HepG2 (cell line): ENCODE data around the gene SBNO2. TPM values are rescaled to one million over a fixed set of nuclear protein-coding genes. Genes with fewer than 3 reads are reported as not detected.

ENCODE experiments used
- ARNT ChIP-seq: fragments of 450-650 bp; IDR thresholded peaks from 2 replicates; pipeline ENCODE4 v1.6.1; 2017
- CBX2 ChIP-seq, 2 experiments: fragments of 200-600 bp in 1 of 2; sonication (generic); formaldehyde crosslinking in 1 of 2; IDR thresholded peaks; 2 replicates each; pipeline versions ENCODE4 v1.7.0 to v1.8.1; 2018 to 2022; ENCODE audit warnings: low read depth in 2 of 2, low read length in 1 of 2, mild to moderate bottlenecking in 1 of 2, missing genetic modification reagents in 1 of 2
- CEBPG ChIP-seq: IDR thresholded peaks from 2 replicates; pipeline ENCODE4 v1.6.1; 2016
- FOSL2 ChIP-seq: sonication (generic); formaldehyde crosslinking; IDR thresholded peaks from 2 replicates; pipeline ENCODE4 v1.4.0; 2020; ENCODE audit warnings: missing genetic modification reagents
- HOXA9 ChIP-seq: sonication (generic); formaldehyde crosslinking; IDR thresholded peaks from 2 replicates; pipeline ENCODE4 v1.8.1; 2022; ENCODE audit warnings: missing genetic modification reagents, mild to moderate bottlenecking, moderate library complexity, borderline replicate concordance
- KDM2A ChIP-seq: sonication (generic); formaldehyde crosslinking; IDR thresholded peaks from 2 replicates; pipeline ENCODE4 v1.4.0; 2020; ENCODE audit warnings: low read depth, missing genetic modification reagents, borderline replicate concordance
- LRRFIP1 ChIP-seq: sonication (generic); formaldehyde crosslinking; conservative IDR thresholded peaks from 2 replicates; pipeline ENCODE4 v1.4.0; 2020; ENCODE audit warnings: missing genetic modification reagents
- MBD4 ChIP-seq: IDR thresholded peaks from 2 replicates; pipeline ENCODE4 v1.6.1; 2012; ENCODE audit warnings: low read length, inconsistent platforms, borderline replicate concordance
- PAF1 ChIP-seq: IDR thresholded peaks from 2 replicates; pipeline ENCODE4 v1.6.1; 2016; ENCODE audit warnings: missing genetic modification reagents, missing compliant biosample characterization
- RBM22 ChIP-seq: fragments of 200-400 bp; formaldehyde crosslinking; optimal IDR thresholded peaks from 2 replicates; pipeline ENCODE3; 2017; ENCODE audit warnings: mild to moderate bottlenecking, low read length, moderate library complexity
- ZNF205 ChIP-seq: IDR thresholded peaks from 2 replicates; pipeline ENCODE4 v1.6.1; 2018; ENCODE audit warnings: missing biosample characterization, missing genetic modification reagents
- ZNF292 ChIP-seq: sonication (generic); formaldehyde crosslinking; IDR thresholded peaks from 2 replicates; pipeline ENCODE4 v1.8.1; 2022; ENCODE audit warnings: mild to moderate bottlenecking, low read depth, missing genetic modification reagents, borderline replicate concordance
- ZNF296 ChIP-seq: sonication (generic); formaldehyde crosslinking; conservative IDR thresholded peaks from 2 replicates; pipeline ENCODE4 v1.5.0; 2020; ENCODE audit warnings: mild to moderate bottlenecking, missing genetic modification reagents
- ZNF382 ChIP-seq: sonication (generic); formaldehyde crosslinking; IDR thresholded peaks from 2 replicates; pipeline ENCODE4 v1.5.0; 2020; ENCODE audit warnings: missing genetic modification reagents, mild to moderate bottlenecking, borderline replicate concordance
- ZNF496 ChIP-seq: sonication (generic); formaldehyde crosslinking; IDR thresholded peaks from 2 replicates; pipeline ENCODE4 v1.8.1; 2023; ENCODE audit warnings: mild to moderate bottlenecking, moderate library complexity, missing genetic modification reagents; ENCODE audit not compliant: insufficient replicate concordance
- ZNF670 ChIP-seq: sonication (generic); formaldehyde crosslinking; IDR thresholded peaks from 2 replicates; pipeline ENCODE4 v1.8.0; 2022; ENCODE audit warnings: mild to moderate bottlenecking, missing genetic modification reagents, borderline replicate concordance
- ZNF724P ChIP-seq: sonication (generic); formaldehyde crosslinking; IDR thresholded peaks from 2 replicates; pipeline ENCODE4 v1.8.0; 2022; ENCODE audit warnings: missing genetic modification reagents, borderline replicate concordance
- ZNF792 ChIP-seq: IDR thresholded peaks from 2 replicates; pipeline ENCODE4 v1.6.1; 2016
- polyA plus RNA-seq, 8 experiments: library from polyadenylated mRNA; depleted of rRNA in 3 of 8; stranded (reverse) in 7 of 8; unstranded in 1 of 8; fragments of >200 nt; fragmentation: Illumina TruSeq in 4 of 8; extraction: Trizol in 4 of 8; gene quantifications; 2 replicates each; pipeline versions ENCODE4 v1.2.1 to v1.2.3, GENCODE V29; 2011 to 2016; ENCODE audit warnings: low read depth in 4 of 8, missing spikeins in 1 of 8, mixed read lengths in 1 of 8; ENCODE audit not compliant: insufficient read depth in 1 of 8
- total RNA-seq, 5 experiments: library from RNA; depleted of rRNA; stranded (reverse); fragments of >200 nt; fragmentation: Illumina TruSeq; extraction: Trizol; gene quantifications; 2 replicates each; pipeline ENCODE4 v1.2.3, GENCODE V29; 2016; ENCODE audit warnings: low read depth in 1 of 5
- TF ChIP-seq, protein P1 (sequence below): sonication (generic); formaldehyde crosslinking; IDR thresholded peaks from 2 replicates; pipeline ENCODE4 v1.5.0; 2020; ENCODE audit warnings: missing genetic modification reagents, mild to moderate bottlenecking, borderline replicate concordance
- TF ChIP-seq, protein P2 (sequence below): sonication (generic); formaldehyde crosslinking; IDR thresholded peaks from 2 replicates; pipeline ENCODE4 v1.8.0; 2022; ENCODE audit warnings: mild to moderate bottlenecking, missing genetic modification reagents; ENCODE audit not compliant: insufficient replicate concordance
- TF ChIP-seq, protein P3 (sequence below): IDR thresholded peaks from 2 replicates; pipeline ENCODE4 v1.6.1; 2016

SBNO2 gene
- total and polyA plus RNA-seq, 2 of the 13 experiments (the other 11 are each of a cell fraction or from before 2014, with no cell fraction given) = 8.6 to 10.4 TPM

- TF ChIP-seq, protein P1, sequence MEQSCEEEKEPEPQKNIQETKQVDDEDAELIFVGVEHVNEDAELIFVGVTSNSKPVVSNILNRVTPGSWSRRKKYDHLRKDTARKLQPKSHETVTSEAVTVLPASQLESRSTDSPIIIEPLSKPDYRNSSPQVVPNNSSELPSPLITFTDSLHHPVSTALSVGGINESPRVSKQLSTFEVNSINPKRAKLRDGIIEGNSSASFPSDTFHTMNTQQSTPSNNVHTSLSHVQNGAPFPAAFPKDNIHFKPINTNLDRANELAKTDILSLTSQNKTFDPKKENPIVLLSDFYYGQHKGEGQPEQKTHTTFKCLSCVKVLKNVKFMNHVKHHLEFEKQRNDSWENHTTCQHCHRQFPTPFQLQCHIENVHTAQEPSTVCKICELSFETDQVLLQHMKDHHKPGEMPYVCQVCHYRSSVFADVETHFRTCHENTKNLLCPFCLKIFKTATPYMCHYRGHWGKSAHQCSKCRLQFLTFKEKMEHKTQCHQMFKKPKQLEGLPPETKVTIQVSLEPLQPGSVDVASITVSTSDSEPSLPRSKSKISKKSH = peak; percentile 57; the same call in 1 of the 2 replicates
- TF ChIP-seq CEBPG (no peak), ARNT (no peak), ZNF670 (CRISPR knock-in tag) (no peak), ZNF382 (CRISPR knock-in tag) (no peak), RBM22 (no peak), CBX2 (IDR thresholded peaks at IDR 0.05; ENCODE audit: low read depth, low read length) (no peak), CBX2 (CRISPR knock-in tag; IDR thresholded peaks at IDR 0.05; ENCODE audit: low read depth) (no peak), PAF1 (CRISPR knock-in tag) (no peak), ZNF496 (CRISPR knock-in tag) (no peak), ZNF292 (CRISPR knock-in tag) (no peak), LRRFIP1 (CRISPR knock-in tag) (no peak), ZNF296 (CRISPR knock-in tag) (no peak), ZNF724P (no peak), ZNF205 (CRISPR knock-in tag) (peak; percentile 20; the same call in 1 of the 2 replicates), ZNF792 (CRISPR knock-in tag) (no peak), HOXA9 (CRISPR knock-in tag) (no peak), FOSL2 (no peak), KDM2A (CRISPR knock-in tag) (peak; percentile 65; the same call in 1 of the 2 replicates), MBD4 (no peak)
- TF ChIP-seq, protein P2, sequence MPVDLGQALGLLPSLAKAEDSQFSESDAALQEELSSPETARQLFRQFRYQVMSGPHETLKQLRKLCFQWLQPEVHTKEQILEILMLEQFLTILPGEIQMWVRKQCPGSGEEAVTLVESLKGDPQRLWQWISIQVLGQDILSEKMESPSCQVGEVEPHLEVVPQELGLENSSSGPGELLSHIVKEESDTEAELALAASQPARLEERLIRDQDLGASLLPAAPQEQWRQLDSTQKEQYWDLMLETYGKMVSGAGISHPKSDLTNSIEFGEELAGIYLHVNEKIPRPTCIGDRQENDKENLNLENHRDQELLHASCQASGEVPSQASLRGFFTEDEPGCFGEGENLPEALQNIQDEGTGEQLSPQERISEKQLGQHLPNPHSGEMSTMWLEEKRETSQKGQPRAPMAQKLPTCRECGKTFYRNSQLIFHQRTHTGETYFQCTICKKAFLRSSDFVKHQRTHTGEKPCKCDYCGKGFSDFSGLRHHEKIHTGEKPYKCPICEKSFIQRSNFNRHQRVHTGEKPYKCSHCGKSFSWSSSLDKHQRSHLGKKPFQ (CRISPR knock-in tag) = no peak
- TF ChIP-seq, protein P3, sequence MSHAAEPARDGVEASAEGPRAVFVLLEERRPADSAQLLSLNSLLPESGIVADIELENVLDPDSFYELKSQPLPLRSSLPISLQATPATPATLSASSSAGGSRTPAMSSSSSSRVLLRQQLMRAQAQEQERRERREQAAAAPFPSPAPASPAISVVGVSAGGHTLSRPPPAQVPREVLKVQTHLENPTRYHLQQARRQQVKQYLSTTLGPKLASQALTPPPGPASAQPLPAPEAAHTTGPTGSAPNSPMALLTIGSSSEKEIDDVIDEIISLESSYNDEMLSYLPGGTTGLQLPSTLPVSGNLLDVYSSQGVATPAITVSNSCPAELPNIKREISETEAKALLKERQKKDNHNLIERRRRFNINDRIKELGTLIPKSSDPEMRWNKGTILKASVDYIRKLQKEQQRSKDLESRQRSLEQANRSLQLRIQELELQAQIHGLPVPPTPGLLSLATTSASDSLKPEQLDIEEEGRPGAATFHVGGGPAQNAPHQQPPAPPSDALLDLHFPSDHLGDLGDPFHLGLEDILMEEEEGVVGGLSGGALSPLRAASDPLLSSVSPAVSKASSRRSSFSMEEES (CRISPR knock-in tag) = no peak
These were observed 68.8 kb downstream of the SBNO2 start (continued) for GRCh38 chr19:1105008-1105872.
